Esophagus muscularis mucosa (tissue), 4 donors: ENCODE data around the gene IPO13. TPM values are rescaled to one million over a fixed set of nuclear protein-coding genes. Genes with fewer than 3 reads are reported as not detected.

Experiments used
- DNase-seq: peaks from one replicate; pipeline ENCODE4 v3.0.0-alpha.2; 2017; ENCODE audit errors: extremely low spot score
- H3K27ac ChIP-seq, 4 donors: fragments of 200-600 bp; sonication (generic); replicated peaks in 1 of 4; 1 replicate in 3 of 4; 2 replicates in 1 of 4; pipeline ENCODE4 v1.5.1; 2016 to 2019; ENCODE audit warnings: mild to moderate bottlenecking in 1 of 4
- H3K27me3 ChIP-seq, 4 donors: fragments of 200-600 bp; sonication (generic); one replicate each; pipeline versions ENCODE4 v1.5.1 to v1.6.0; 2016 to 2019
- H3K36me3 ChIP-seq, 4 donors: fragments of 200-600 bp; sonication (generic); one replicate each; pipeline ENCODE4 v1.5.1; 2016 to 2019
- H3K4me1 ChIP-seq, 4 donors: fragments of 200-600 bp; sonication (generic); one replicate each; pipeline ENCODE4 v1.5.1; 2016 to 2019
- H3K4me3 ChIP-seq, 4 donors: fragments of 200-600 bp; sonication (generic); 1 replicate in 2 of 4; 2 replicates in 2 of 4; pipeline ENCODE4 v1.5.1; 2016 to 2019; ENCODE audit warnings: mild to moderate bottlenecking in 4 of 4, moderate library complexity in 1 of 4
- H3K9me3 ChIP-seq, 4 donors: fragments of 200-600 bp; sonication (generic); 1 replicate in 3 of 4; 2 replicates in 1 of 4; pipeline ENCODE4 v1.5.1; 2016 to 2019
- CTCF ChIP-seq, 3 experiments: fragments of 200-600 bp in 2 of 3; fragments of 450-650 bp in 1 of 3; sonication (generic) in 2 of 3; IDR thresholded peaks; one replicate each; pipeline ENCODE4 v1.5.1; 2017 to 2019; ENCODE audit warnings: antibody characterized with exemption in 3 of 3, mild to moderate bottlenecking in 2 of 3, moderate library complexity in 1 of 3
- EP300 ChIP-seq: sonication (generic); formaldehyde crosslinking; IDR thresholded peaks from one replicate; pipeline ENCODE4 v1.6.1; 2017; ENCODE audit warnings: antibody characterized with exemption
- POLR2A ChIP-seq: fragments of 450-650 bp; IDR thresholded peaks from one replicate; pipeline ENCODE4 v1.6.1; 2017; ENCODE audit warnings: antibody characterized with exemption, moderate library complexity, mild to moderate bottlenecking, low read depth
- POLR2AphosphoS5 ChIP-seq, 2 donors: sonication (generic); formaldehyde crosslinking; IDR thresholded peaks; one replicate each; pipeline ENCODE4 v1.6.1; 2017; ENCODE audit warnings: antibody characterized with exemption in 2 of 2
- WGBS: methylation state at CpG from one replicate; pipeline ENCODE4 v1.1.5; 2018; 5-methylcytosine and 5-hydroxymethylcytosine counted together
- intact Hi-C: fragments of 100-400 bp; cut with DNase I; formaldehyde crosslinking; loops from one replicate; pipeline ENCODE4 v1.15.1; 2023
- total RNA-seq, 4 donors: library from RNA; depleted of rRNA; stranded (reverse); fragments of >200 nt; gene quantifications; one replicate each; pipeline versions ENCODE4 v1.1.0 to v1.2.1, GENCODE V29; 2016

Gene IPO13
- total RNA-seq, 4 donors from 2014 or later, result 24.5 to 39.9 (median 29.1) TPM

- H3K36me3 ChIP-seq, result peaks cover 11 to 95% (median 89%) of the 10 kb centered on the region in 4 donors
- no peak for DNase-seq
- intact Hi-C loops, result no loop called here
Measured at GRCh38 chr1:43963006-43963405, 16.3 kb downstream of the IPO13 start.

GRCh38 chr1:43963890-43964289, 17.1 kb downstream of the IPO13 start:
- Histone ChIP-seq H3K9me3 (no peaks in the 10 kb centered on the region), H3K36me3 (peaks cover 7 to 86% (median 80%) of the 10 kb centered on the region in 4 donors), H3K4me1 (no peaks in the 10 kb centered on the region), H3K4me3 (no peak overlapping the region), H3K27me3 (no peaks in the 10 kb centered on the region), H3K27ac (no peak overlapping the region)
- no peak for TF ChIP-seq POLR2AphosphoS5 (IDR thresholded peaks at IDR 0.05)
- TF ChIP-seq EP300, result no peak
- no peak for TF ChIP-seq POLR2A
- TF ChIP-seq CTCF (IDR thresholded peaks at IDR 0.05), result no peak
- no peak for DNase-seq
- WGBS, result 80% methylated on average over 5 of the region's 5 CpGs
- intact Hi-C loops, result no loop called here

More at GRCh38 chr1:43963006-43963405, 16.3 kb downstream of the IPO13 start:
- Histone ChIP-seq H3K9me3 (no peaks in the 10 kb centered on the region), H3K27ac (no peak overlapping the region), H3K27me3 (no peaks in the 10 kb centered on the region), H3K4me1 (no peaks in the 10 kb centered on the region), H3K4me3 (no peak overlapping the region)
- TF ChIP-seq CTCF (IDR thresholded peaks at IDR 0.05) (no peak), POLR2A (no peak), EP300 (no peak), POLR2AphosphoS5 (IDR thresholded peaks at IDR 0.05) (no peak)
- WGBS, result 95% methylated on average over 3 of the region's 3 CpGs

GRCh38 chr1:43965316-43965715, 18.6 kb downstream of the IPO13 start:
- no peaks in the 10 kb centered on the region for H3K27me3 ChIP-seq
- 98% methylated on average over 3 of the region's 3 CpGs for WGBS
- H3K9me3 ChIP-seq, result no peaks in the 10 kb centered on the region
- H3K4me1 ChIP-seq, result peaks cover 2 to 9% (median 7%) of the 10 kb centered on the region in 4 donors
- intact Hi-C loops, result no loop called here
- peaks cover 7 to 72% (median 67%) of the 10 kb centered on the region in 4 donors for H3K36me3 ChIP-seq
- no peak overlapping the region for H3K27ac ChIP-seq
- H3K4me3 ChIP-seq, result no peak overlapping the region
- DNase-seq, result no peak
- TF ChIP-seq EP300 (no peak), POLR2A (no peak), CTCF (IDR thresholded peaks at IDR 0.05) (no peak), POLR2AphosphoS5 (IDR thresholded peaks at IDR 0.05) (no peak)

- intact Hi-C loops, result no loop called here
- Histone ChIP-seq H3K4me1 (peaks cover 12 to 24% (median 22%) of the 10 kb centered on the region in 4 donors), H3K9me3 (no peaks in the 10 kb centered on the region), H3K27ac (no peak overlapping the region), H3K36me3 (peaks cover 4 to 64% (median 55%) of the 10 kb centered on the region in 4 donors), H3K27me3 (no peaks in the 10 kb centered on the region), H3K4me3 (no peak overlapping the region)
- TF ChIP-seq EP300, result no peak
- TF ChIP-seq POLR2A, result no peak
- no peak for TF ChIP-seq CTCF (IDR thresholded peaks at IDR 0.05)
- TF ChIP-seq POLR2AphosphoS5 (IDR thresholded peaks at IDR 0.05), result no peak
- DNase-seq, result no peak
- 86% methylated on average over 6 of the region's 6 CpGs for WGBS
Measured at GRCh38 chr1:43968348-43968948, 21.7 kb downstream of the IPO13 start.

- Histone ChIP-seq H3K9me3 (no peaks in the 10 kb centered on the region), H3K4me3 (peak overlapping the region; percentile 79 to 95 (median 82)), H3K36me3 (peaks cover 4 to 54% (median 47%) of the 10 kb centered on the region in 4 donors), H3K27ac (no peak overlapping the region), H3K4me1 (peaks cover 21 to 32% (median 31%) of the 10 kb centered on the region in 4 donors), H3K27me3 (no peaks in the 10 kb centered on the region)
- WGBS, result 50% methylated on average over 7 of the region's 7 CpGs
- intact Hi-C loops, result no loop called here
- no peak for TF ChIP-seq POLR2AphosphoS5 (IDR thresholded peaks at IDR 0.05)
- TF ChIP-seq POLR2A, result no peak
- no peak for TF ChIP-seq CTCF (IDR thresholded peaks at IDR 0.05)
- TF ChIP-seq EP300, result no peak
- DNase-seq, result no peak
Measured at GRCh38 chr1:43969416-43969745, 22.6 kb downstream of the IPO13 start.
